Neuronal stem cell (in vitro differentiated cells): ENCODE data around the gene IZUMO2.
"Not testable (repeated sequence)": the region's sequence is repeated elsewhere in the genome, so short reads cannot be mapped to it uniquely, and the experiment has no call there.

Experiments
- DNase-seq: peaks from one replicate; pipeline ENCODE4 v3.0.0-alpha.2; 2013; ENCODE audit warnings: low spot score
- H2AFZ ChIP-seq: one replicate; pipeline ENCODE4 v1.6.1; 2013; ENCODE audit warnings: mild to moderate bottlenecking, low read length, inconsistent platforms
- H2AK5ac ChIP-seq: 2 replicates; pipeline ENCODE4 v1.6.1; 2013; ENCODE audit warnings: low read depth, mild to moderate bottlenecking, inconsistent platforms, low read length, moderate library complexity, mixed read lengths
- H2BK120ac ChIP-seq: 2 replicates; pipeline ENCODE4 v1.6.1; 2013; ENCODE audit warnings: low read depth, mild to moderate bottlenecking, inconsistent platforms, low read length, moderate library complexity, mixed read lengths
- H2BK12ac ChIP-seq: one replicate; pipeline ENCODE4 v1.6.1; 2013; ENCODE audit warnings: low read length, inconsistent platforms
- H2BK15ac ChIP-seq: 2 replicates; pipeline ENCODE4 v1.6.1; 2013; ENCODE audit warnings: mild to moderate bottlenecking, low read length, inconsistent platforms, mixed read lengths
- H2BK5ac ChIP-seq: one replicate; pipeline ENCODE4 v1.6.1; 2013; ENCODE audit warnings: inconsistent platforms, mild to moderate bottlenecking, low read length, moderate library complexity
- H3K14ac ChIP-seq: one replicate; pipeline ENCODE4 v1.6.1; 2013; ENCODE audit warnings: low read length, inconsistent platforms
- H3K18ac ChIP-seq: 2 replicates; pipeline ENCODE4 v1.6.1; 2013; ENCODE audit warnings: low read length, inconsistent platforms
- H3K23ac ChIP-seq: 2 replicates; pipeline ENCODE4 v1.6.1; 2013; ENCODE audit warnings: low read depth, mild to moderate bottlenecking, mixed read lengths, low read length, inconsistent platforms; ENCODE audit not compliant: poor library complexity
- H3K27ac ChIP-seq: replicated peaks from 3 replicates; pipeline ENCODE4 v1.5.1; 2013; ENCODE audit warnings: low read length, inconsistent platforms
- H3K27me3 ChIP-seq, 3 experiments: 2 replicates each; pipeline ENCODE4 v1.6.1; 2013; ENCODE audit warnings: low read length in 3 of 3, mild to moderate bottlenecking in 2 of 3, inconsistent platforms in 1 of 3, low read depth in 1 of 3, mixed read lengths in 1 of 3, moderate library complexity in 1 of 3; ENCODE audit not compliant: control insufficient read depth in 3 of 3, insufficient read depth in 3 of 3
- H3K36me3 ChIP-seq, 2 donors: replicated peaks in 1 of 2; 2 replicates each; pipeline ENCODE4 v1.6.1; 2013; ENCODE audit warnings: low read length in 2 of 2; ENCODE audit not compliant: control insufficient read depth in 2 of 2, insufficient read depth in 2 of 2
- H3K4ac ChIP-seq: 2 replicates; pipeline ENCODE4 v1.6.1; 2013; ENCODE audit warnings: inconsistent platforms, mild to moderate bottlenecking, low read length, moderate library complexity
- H3K4me1 ChIP-seq, 2 donors: 1 replicate in 1 of 2; 2 replicates in 1 of 2; pipeline ENCODE4 v1.6.1; 2013; ENCODE audit warnings: low read length in 2 of 2, low read depth in 1 of 2; ENCODE audit not compliant: control insufficient read depth in 2 of 2, insufficient read depth in 1 of 2
- H3K4me2 ChIP-seq: one replicate; pipeline ENCODE4 v1.6.1; 2013; ENCODE audit warnings: mild to moderate bottlenecking, low read length, inconsistent platforms; ENCODE audit not compliant: insufficient read depth, poor library complexity, severe bottlenecking
- H3K4me3 ChIP-seq, 2 donors: 2 replicates each; pipeline ENCODE4 v1.5.1; 2013; ENCODE audit warnings: low read length in 2 of 2, mild to moderate bottlenecking in 2 of 2, inconsistent platforms in 1 of 2, moderate library complexity in 1 of 2
- H3K79me1 ChIP-seq: one replicate; pipeline ENCODE4 v1.6.1; 2013; ENCODE audit warnings: low read depth, mild to moderate bottlenecking, inconsistent platforms, low read length, moderate library complexity
- H3K9ac ChIP-seq: one replicate; pipeline ENCODE4 v1.6.1; 2013; ENCODE audit warnings: mild to moderate bottlenecking, low read depth, low read length, inconsistent platforms; ENCODE audit not compliant: poor library complexity
- H3K9me3 ChIP-seq, 2 donors: replicated peaks in 1 of 2; 2 replicates each; pipeline versions ENCODE3 to v1.6.1; 2013; ENCODE audit warnings: low read length in 2 of 2, mild to moderate bottlenecking in 2 of 2, inconsistent platforms in 1 of 2, low read depth in 1 of 2, mixed read lengths in 1 of 2, moderate library complexity in 1 of 2; ENCODE audit not compliant: control insufficient read depth in 2 of 2, insufficient read depth in 1 of 2
- H4K8ac ChIP-seq: one replicate; pipeline ENCODE4 v1.6.1; 2013; ENCODE audit warnings: low read depth, mild to moderate bottlenecking, inconsistent platforms, low read length, moderate library complexity
- H4K91ac ChIP-seq: one replicate; pipeline ENCODE4 v1.6.1; 2013; ENCODE audit warnings: low read length, low read depth, mild to moderate bottlenecking, inconsistent platforms; ENCODE audit not compliant: poor library complexity
- WGBS, 2 donors: extraction: QIAGEN DNeasy Blood & Tissue Kit; methylation state at CpG; one replicate each; pipeline ENCODE4 v1.1.7; 2013; ENCODE audit warnings: missing lambda C conversion rate in 2 of 2, mixed read lengths in 1 of 2; ENCODE audit not compliant: insufficient read length in 2 of 2, insufficient replicate concordance in 1 of 2; ENCODE audit errors: extremely low coverage in 2 of 2; 5-methylcytosine and 5-hydroxymethylcytosine counted together

The IZUMO2 gene

DNA sequence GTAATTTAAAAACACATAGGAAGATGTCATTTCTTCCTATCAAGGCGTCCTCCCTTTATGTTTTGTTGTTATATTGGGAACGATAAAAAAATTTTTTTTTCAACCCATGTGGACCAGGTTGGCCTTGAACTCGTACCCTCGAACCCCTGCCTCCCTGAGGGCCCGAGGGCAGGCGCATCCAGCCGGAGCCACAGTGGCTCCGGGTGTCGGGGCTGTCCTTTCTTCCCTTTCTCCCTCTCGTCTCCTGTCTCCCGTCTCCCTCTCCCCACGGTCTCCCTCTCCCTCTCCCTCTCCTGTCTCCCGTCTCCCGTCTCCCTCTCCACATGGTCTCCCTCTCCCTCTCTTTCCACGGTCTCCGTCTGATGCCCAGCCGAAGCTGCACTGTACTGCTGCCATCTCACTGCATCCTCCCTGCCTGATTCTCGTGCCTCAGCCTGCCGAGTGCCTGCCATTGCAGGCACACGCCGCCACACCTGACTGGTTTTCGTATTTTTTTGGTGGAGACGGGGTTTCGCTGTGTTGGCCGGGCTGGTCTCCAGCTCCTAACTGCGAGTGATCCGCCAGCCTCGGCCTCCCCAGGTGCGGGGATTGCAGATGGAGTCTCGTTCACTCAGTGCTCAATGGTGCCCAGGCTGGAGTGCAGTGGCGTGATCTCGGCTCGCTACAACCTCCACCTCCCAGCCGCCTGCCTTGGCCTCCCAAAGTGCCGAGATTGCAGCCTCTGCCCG is 22.8 kb downstream of the IZUMO2 start:
- not testable (repeated sequence) for H3K27ac ChIP-seq, H2AK5ac ChIP-seq, H3K27me3 ChIP-seq, H3K79me1 ChIP-seq, DNase-seq, H3K4me1 ChIP-seq, H2BK15ac ChIP-seq, H3K9ac ChIP-seq, H3K4me2 ChIP-seq, H3K4ac ChIP-seq, H2AFZ ChIP-seq, H3K4me3 ChIP-seq, H2BK5ac ChIP-seq, H3K18ac ChIP-seq, H3K9me3 ChIP-seq, H3K14ac ChIP-seq, H4K91ac ChIP-seq, H4K8ac ChIP-seq, H3K36me3 ChIP-seq, H3K23ac ChIP-seq, H2BK120ac ChIP-seq, H2BK12ac ChIP-seq
- WGBS, 2 donors = no CpG with 5 or more reads among the region's 36 CpGs

DNA sequence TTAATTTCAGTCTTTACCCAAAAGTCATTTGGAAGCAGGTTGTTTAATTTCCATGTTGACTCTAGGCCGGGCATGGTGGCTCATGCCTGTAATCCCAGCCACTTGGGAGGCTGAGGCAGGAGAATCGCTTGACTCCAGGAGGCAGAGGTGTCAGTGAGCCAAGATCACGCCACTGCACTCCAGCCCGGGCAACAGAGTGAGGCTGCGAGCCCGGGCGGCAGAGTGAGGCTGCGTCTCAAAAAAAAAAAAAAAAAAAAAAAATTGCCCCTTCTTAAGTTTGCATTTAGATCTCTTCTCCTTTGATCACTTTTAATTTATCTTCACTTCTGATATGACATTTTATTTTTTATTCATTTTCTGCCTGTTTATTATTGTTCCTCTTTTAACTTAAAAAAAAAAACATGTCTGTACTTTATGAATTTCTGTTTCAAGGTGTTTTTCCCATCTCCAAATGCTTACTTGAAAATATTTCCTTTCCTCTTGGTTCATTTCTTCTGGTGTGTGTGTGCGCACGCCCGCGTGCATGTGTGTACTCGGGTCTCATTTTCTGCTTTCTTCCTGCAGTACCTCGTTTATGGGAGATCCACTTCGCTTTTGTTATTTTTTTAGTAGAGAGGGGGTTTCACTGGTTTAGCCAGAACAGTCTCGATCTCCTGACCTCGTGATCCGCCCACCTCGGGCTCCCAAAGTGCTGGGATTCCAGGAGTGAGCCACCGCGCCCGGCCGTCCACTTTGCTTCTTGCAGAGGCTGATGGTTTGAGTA is 26.3 kb downstream of the IZUMO2 start:
- not testable (repeated sequence) for H4K91ac ChIP-seq, H3K27ac ChIP-seq, H3K27me3 ChIP-seq, H4K8ac ChIP-seq, H2BK120ac ChIP-seq, H2AFZ ChIP-seq, H2BK12ac ChIP-seq, H3K4me2 ChIP-seq, H3K4me3 ChIP-seq, H3K79me1 ChIP-seq, H2AK5ac ChIP-seq, H3K18ac ChIP-seq, DNase-seq, H3K14ac ChIP-seq, H3K36me3 ChIP-seq, H3K4me1 ChIP-seq, H3K9me3 ChIP-seq, H3K9ac ChIP-seq, H3K23ac ChIP-seq, H2BK15ac ChIP-seq, H2BK5ac ChIP-seq, H3K4ac ChIP-seq
- no CpG with 5 or more reads among the region's 23 CpGs for WGBS, 2 donors

DNA sequence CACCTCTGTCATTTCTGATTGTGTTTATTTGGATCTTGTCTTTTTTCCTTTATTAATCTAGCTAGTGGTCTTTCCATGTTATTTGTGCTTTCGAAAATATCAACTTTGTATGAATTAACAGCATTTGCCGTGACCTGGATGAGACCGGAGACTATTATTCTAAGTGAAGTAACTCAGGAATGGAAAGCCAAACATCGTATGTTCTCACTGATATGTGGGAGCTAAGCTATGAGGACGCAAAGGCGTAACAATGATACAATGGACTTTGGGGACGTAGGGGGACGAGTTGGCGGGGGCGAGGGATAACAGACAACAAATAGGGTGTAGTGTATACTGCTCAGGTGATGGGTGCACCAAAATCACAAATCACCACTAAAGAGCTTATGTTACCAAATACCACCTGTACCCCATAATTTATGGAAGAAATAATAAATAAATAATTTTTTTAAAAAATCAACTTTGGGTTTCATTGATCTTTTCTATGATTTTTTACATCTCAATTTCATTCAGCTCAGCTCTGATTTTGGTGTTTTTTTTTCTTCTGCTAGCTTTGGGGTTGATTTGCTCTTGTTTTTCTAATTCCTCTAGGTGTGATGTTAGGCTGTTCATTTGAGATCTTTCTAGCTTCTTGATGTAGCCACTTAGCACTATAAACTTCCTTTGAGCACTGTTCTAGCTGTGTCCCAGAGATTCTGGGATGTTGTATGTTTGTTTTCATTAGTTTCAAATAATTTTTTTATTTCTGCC is 27.1 kb downstream of the IZUMO2 start:
- H3K9ac ChIP-seq, H3K4ac ChIP-seq, H3K79me1 ChIP-seq, H4K8ac ChIP-seq, H3K9me3 ChIP-seq, H2AFZ ChIP-seq, H2BK12ac ChIP-seq, H3K4me2 ChIP-seq, H3K4me3 ChIP-seq, H3K14ac ChIP-seq, H3K36me3 ChIP-seq, H2BK120ac ChIP-seq, DNase-seq, H2BK5ac ChIP-seq, H4K91ac ChIP-seq, H3K27me3 ChIP-seq, H3K18ac ChIP-seq, H3K4me1 ChIP-seq, H2BK15ac ChIP-seq, H3K23ac ChIP-seq, H3K27ac ChIP-seq, H2AK5ac ChIP-seq: not testable (repeated sequence)
- no CpG with 5 or more reads among the region's 10 CpGs for WGBS, 2 donors
